Ammon's horn (tissue), 1 donor: Measurements from ENCODE around the gene CLINT1.
A peak's percentile ranks its signal among the peaks of the same experiment; 100 is the strongest.
"Not testable (repeated sequence)": the region's sequence is repeated elsewhere in the genome, so short reads cannot be mapped to it uniquely, and the experiment has no call there.

ENCODE experiments used
- DNase-seq: peaks from one replicate; pipeline ENCODE4 v3.0.0-alpha.2; 2016; ENCODE audit warnings: low spot score

Gene CLINT1

GRCh38 chr5:157862183-157862851, 3.4 kb upstream of the CLINT1 start:
- no peak for DNase-seq

GRCh38 chr5:157860898-157861890, 2.2 kb upstream of the CLINT1 start:
- DNase-seq: no peak

DNA sequence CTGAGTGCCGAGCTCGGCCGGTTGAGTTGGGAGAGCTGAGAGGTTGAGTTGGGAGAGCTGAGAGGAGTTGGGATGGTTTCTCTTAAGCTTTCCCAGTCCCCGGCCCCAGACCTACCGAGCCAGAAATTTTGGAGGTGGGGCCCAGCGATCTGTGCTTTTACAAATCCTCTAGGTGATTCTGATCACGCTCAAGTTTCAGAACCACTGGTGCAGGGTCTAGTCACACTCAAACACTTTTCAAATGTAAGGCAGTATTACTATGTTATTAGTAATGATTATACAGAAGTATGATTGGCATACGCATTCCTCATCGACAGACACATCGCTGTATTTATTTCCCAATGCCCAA, 256 bp upstream of the CLINT1 start:
- DNase-seq: no peak

DNA sequence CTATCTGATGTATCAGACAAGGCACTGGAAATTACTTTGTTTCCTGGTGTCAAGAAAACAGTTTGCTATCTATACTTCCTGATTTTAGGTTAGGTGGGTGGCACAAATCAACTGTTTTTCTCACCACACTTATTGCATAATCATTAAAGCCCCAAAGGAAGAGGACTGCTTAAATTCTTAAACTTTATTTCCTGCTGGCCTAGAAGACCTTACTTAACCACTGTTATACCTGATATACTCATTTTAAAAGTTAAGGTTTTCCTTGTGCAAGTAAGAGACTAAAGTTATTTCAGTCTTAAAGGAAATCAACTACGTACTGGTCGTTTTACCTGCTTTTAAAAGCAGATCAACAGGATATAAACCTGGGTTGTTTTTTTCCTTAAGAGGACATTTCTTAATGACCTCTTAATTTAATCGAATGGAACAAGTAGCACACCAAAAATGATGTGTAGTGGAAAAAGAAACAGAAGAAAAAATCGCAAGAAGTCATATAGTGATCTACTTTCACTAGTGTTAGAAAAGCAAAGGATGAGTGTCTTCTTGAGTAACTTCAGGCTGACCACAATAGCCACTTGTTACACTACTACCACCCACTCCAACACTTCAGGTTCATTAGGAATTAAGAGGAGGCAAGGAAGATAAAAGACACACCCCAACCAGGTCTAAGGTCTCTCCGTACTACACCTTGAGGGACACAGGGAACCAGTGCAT, 974 bp downstream of the CLINT1 start:
- no peak for DNase-seq

- peak; percentile 74 for DNase-seq
These were observed 3.4 kb downstream of the CLINT1 start for GRCh38 chr5:157855404-157855994.

GRCh38 chr5:157853365-157853764, 5.6 kb downstream of the CLINT1 start:
- DNase-seq: not testable (repeated sequence)

- DNase-seq: no peak
These were observed 12.9 kb downstream of the CLINT1 start for GRCh38 chr5:157845914-157846598.

GRCh38 chr5:157842787-157843186, 16.2 kb downstream of the CLINT1 start:
- DNase-seq: no peak

GRCh38 chr5:157842185-157842584, 16.8 kb downstream of the CLINT1 start:
- DNase-seq: no peak

GRCh38 chr5:157839157-157839795, 19.7 kb downstream of the CLINT1 start:
- DNase-seq: no peak

DNA sequence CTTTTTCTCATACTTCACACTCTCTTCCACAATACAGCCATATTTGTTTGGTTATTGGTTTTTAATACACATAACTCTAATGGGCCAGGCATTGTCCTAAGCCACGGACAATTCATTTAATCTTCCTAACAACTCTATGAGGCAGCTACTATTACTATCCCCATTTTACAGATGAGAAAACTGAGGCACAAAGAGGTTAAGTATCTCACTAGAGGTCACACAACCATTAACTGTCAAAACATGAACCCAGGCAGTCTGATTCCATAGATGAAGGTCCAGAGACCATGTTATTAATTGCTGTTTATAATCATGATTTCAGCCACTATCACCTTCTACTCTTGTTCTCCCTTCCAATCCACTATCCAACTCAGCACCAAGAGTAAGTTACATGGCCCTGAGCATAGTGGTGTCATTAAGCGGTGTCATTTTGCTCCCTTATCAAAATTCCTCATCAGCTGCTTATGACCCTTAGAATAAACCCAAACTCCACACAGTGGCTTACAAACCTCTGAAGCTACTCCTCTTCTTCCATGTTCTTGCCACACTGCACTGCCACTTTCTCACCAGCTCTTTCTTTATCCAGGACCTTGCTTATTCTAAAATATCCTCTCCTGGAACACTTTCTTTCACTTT, 22.7 kb downstream of the CLINT1 start:
- no peak for DNase-seq

DNA sequence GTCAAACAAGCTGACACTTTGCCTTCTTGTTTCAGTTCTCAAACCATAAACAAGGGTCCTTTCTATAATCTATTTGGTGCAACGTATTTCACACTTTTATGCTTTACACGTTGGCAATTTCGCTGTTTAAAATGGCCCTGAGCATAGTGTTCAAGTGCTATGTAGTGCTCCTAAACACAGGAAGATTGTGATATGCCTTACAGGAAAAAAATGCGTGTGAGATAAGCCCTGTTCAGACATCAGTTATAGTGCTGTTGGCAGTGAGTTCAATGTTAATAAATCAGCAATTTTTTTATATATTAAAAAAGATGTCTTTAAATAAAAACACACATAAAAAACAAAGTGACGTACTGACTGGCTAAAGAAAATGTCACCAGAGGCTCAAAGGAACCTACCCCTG, 23.9 kb downstream of the CLINT1 start:
- DNase-seq: no peak

DNA sequence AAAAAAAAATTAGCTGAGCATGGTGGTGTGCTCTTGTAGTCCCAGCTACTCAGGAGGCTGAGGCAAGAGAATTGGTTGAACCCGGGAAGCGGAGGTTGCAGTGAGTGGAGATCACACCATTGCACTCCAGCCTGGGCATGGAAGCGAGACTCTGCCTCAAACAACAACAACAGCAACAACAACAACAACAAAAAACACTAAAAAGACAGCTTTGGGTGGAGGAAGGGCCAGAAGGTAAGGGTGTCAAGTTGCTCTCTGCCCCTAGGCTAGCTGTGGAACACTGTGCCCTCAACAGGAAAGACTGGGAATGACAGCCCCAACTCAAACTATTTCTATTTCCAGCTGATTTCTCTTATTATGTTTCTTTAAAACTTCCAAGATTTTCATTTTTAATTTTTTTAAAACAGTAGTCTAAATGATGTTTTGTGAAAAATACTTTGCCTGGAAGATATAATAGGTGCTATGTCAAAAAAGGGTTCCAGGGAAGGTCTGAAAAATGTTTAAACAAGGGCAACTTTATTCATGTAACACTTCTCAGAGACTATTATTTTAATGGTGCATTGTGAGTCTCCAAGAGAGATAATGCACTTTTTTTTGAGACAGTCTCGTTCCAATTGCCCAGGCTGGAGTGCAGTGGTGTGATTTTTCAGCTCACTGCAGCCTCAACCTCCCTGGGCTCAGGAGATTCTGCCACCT, 29.9 kb downstream of the CLINT1 start:
- DNase-seq: no peak

DNA sequence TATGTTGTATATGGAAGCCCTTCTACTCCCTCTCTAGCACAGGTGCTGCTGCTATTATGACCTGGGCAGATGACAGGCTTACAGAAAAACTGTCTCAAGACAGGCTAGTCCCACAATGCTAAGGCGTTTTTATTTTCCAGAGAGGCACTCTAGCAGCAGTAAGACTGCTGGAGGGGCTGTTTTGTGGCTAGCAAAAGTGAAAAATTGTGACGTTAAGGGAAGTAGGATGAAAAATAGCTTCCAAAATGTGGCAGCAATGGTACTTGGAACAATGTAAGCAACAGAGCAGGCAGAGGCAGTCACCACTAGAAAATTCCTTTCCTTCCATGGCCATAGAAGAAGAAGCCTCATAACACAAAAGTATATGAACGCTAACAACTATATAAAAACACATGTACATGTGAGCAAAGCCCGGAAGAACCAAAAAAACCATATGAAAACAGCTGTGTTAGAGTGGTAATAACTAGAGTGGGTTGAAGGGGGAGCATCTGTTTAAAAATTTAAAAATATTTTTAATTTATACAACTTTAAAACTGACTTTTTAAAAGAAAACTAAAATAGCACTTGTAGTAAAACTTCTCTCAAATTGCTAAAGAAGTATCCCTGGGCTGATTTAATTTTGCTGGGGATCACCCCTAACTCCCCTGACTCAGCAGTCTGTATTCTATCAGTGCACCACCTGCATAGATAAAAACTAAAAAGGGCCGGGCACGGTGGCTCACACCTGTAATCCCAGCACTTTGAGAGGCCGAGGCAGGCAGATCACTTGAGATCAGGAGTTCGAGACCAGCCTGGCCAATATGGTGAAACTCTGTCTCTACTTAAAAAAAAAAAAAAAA, 30.6 kb downstream of the CLINT1 start:
- DNase-seq: no peak

- DNase-seq: no peak
These were observed 31.5 kb downstream of the CLINT1 start for GRCh38 chr5:157827423-157827822.

DNA sequence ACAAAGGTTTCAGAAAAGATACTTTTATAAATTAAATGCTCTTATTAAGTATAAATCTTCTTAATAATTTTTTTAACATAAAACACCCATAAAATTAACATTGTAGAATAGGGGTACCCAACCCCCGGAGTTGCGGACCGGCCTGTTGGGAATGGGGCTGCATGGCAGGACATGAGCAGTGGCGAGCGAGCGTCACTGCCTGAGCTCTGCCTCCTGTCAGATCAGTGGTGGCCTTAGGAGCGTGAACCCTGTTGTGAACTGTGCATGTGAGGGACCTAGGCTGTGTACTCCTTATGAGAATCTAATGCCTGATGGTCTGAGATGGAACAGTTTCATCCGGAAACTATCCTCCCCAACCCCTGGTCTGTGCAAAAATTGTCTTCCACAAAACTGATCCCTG, 35.3 kb downstream of the CLINT1 start:
- no peak for DNase-seq

- no peak for DNase-seq
These were observed 36.9 kb downstream of the CLINT1 start for GRCh38 chr5:157821822-157822622.

- DNase-seq: no peak
These were observed 37.5 kb downstream of the CLINT1 start for GRCh38 chr5:157821405-157821804.
